Measurements from ENCODE around the gene BRAF. TPM values are rescaled to one million over a fixed set of nuclear protein-coding genes. Genes with fewer than 3 reads are reported as not detected.

The BRAF gene
- 7.1 and 14.8 TPM in 2 replicates for total RNA-seq

GRCh38 chr7:140924821-140925421 is at the start of gene BRAF:
Gene BRAF, minus strand, starts transcription at chr7:140924929. Its CDS starts 226 bp downstream, at chr7:140924703.

GRCh38 chr7:140696680-140697446 is 227.9 kb downstream of the BRAF start, which contains the start of gene NDUFB2:
Gene NDUFB2, plus strand, starts transcription at chr7:140696708. Its CDS starts 37 bp downstream, at chr7:140696745.

GRCh38 chr7:140672382-140673062 is 252.2 kb downstream of the BRAF start, which contains the start of gene ADCK2:
Gene ADCK2, plus strand, starts transcription at chr7:140672945. Its CDS starts 386 bp downstream, at chr7:140673331.

Other genes with a start within 250 kb of the BRAF start
- 204 and 240 TPM in 2 replicates for gene NDUFB2, start 228.2 kb downstream of the BRAF start, total RNA-seq
- 27.7 and 32.6 TPM in 2 replicates for gene MRPS33, start 90.0 kb upstream of the BRAF start, total RNA-seq
- gene TMEM178B, start 149.1 kb upstream of the BRAF start, total RNA-seq, result under 0.01 TPM in 2 replicates